DLD1 (cell line): ENCODE measurements around the gene EXOC3L1.

Experiments used
- in situ Hi-C: cut with HindIII; loops from 2 replicates; pipeline ENCODE4 v1.10.0; 2017; ENCODE audit warnings: low sequenced_read_pairs

EXOC3L1 gene

DNA sequence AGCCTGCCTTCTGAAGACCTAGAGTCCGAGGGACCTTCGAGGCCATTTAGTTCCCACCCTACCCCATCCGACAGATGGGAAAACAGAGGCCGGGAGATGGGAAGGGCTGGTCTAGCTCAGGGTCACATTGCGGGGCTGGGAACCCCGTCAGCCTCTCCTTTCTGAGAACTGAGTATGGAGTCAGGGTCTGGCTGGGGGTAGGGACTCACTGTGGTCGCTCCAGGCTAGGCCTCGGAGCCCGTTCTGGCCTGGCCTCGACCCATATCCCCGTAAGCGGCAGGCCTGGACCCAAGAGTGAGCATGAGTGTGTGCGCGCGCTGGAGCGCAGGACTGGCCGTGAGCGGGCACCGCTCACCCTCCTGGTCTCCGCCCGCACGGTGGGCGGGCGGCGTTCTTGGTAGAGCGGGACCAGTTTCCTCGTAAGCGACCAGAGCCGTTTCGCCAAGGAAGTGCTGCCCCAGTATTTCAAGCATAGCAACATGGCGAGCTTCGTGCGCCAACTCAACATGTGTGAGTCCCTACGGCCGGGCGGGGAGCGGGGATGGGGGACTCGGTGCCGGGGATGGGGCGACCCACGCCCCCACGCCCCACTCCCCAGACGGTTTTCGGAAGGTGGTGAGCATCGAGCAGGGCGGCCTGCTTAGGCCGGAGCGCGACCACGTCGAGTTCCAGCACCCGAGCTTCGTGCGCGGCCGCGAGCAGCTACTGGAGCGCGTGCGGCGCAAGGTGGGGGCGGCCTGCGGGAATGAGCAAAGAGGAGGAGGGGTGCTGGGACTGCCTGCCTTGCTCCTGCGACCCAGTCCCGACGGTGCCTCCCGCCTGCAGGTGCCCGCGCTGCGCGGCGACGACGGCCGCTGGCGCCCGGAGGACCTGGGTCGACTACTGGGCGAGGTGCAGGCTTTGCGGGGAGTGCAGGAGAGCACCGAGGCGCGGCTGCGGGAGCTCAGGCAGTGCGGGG, 24.5 kb downstream of the EXOC3L1 start:
- in situ Hi-C loops = no loop called here

DNA sequence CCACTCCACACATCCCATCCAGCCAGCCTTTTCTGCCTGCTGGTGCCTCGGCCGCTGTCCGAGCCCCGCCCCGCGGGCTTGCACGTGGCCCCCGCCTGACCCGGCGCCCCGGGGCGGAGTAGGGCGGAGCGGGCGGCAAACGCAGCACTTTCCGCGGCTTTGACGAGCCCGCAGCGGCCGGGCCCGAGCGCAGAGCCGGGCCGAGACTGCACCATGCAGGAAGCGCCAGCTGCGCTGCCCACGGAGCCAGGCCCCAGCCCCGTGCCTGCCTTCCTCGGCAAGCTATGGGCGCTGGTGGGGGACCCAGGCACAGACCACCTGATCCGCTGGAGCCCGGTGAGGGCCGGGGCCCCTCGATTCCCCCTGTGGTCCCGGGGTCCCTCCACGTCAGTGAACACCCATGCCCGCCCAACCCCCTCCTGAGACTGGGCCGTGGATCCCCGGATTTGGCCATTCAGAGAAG, 25.3 kb downstream of the EXOC3L1 start, which contains the start of gene HSF4:
HSF4 (plus strand) TSS at position 147 of the 463 bp plus-strand sequence; CDS start at position 214, 67 bp downstream.
- in situ Hi-C loops = no loop called here

DNA sequence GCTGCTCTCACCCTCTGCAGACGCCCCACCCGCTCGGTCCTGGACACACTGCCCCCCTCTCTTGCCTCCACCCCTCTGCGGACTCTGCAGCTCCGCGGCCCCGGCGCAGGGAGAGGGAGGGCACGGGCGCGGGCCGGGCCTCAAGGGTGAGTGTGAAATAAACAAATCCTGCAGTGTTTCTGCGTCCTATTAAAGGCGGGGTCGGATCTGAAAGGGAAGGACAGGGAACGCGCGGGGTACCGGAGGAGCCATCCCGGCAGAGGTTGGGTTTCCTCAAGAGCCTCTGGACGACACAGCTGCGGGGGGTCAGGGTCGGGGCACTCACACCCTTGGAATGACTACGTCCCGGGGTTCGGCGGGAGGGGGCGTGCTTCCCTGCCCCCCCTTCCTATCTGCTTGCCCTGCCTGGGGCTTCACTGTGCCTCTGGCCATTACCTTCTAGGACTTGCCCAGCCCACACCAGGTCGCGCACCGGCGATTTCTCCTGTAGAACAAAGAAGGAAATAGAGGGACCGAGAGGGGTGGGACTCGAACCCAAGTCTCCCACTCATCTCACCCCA, 25.9 kb downstream of the EXOC3L1 start:
- in situ Hi-C loops = no loop called here

DNA sequence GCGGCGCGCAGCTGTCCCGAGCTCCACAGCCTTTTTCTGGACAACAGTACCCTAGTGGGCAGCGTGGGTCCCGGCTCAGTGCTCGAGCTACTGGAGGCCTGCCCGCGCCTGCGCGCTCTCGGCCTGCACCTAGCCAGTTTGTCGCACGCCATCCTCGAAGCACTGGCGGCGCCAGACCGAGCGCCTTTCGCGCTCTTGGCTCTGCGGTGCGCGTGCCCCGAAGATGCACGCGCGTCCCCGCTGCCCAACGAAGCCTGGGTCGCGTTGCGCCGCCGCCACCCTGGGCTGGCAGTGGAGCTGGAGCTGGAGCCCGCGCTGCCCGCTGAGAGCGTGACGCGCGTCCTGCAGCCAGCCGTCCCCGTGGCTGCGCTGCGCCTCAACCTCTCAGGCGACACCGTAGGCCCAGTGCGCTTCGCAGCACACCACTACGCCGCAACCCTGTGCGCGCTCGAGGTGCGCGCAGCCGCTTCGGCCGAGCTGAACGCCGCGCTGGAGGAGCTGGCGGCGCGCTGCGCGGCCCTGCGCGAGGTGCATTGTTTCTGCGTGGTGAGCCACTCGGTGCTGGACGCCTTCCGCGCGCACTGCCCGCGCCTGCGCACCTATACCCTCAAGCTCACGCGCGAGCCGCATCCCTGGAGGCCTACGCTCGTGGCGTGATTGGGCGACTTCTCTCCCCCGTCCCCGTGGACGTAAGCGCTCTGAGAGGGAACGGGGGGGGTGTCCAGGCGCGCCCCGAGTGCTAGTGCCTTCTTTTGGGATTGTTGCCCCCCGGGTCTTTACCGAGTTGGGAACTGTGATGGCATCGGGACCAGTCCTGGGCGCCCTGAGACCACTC, 26.6 kb downstream of the EXOC3L1 start:
- in situ Hi-C loops = no loop called here

DNA sequence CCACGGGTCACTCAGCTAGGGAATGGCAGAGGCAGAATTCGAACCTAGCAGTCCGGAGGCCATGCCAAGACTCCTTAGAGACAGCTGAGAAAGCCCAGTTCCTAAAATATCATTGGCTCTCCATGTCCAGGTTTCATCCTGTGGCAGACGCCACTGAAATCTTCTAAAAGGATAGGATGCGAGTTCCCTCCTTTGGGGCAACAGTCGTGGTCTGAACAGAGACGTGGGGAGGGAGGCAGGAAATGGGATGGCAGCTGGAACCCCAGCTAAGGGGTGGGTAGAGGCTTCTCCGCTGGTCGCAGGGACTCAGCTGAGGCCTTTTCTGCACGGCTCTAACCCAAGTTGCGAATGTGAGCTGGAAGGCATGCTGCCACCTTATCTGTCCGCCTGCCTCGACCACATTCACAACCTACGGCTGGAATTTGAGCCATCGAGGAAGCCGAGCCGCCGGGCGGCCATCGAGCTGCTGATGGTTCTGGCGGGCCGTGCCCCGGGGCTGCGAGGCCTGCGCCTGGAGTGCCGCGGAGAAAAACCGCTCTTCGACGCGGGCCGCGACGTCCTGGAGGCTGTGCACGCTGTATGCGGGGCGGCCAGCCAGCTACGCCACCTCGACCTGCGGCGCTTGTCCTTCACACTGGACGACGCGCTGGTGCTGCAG, 27.3 kb downstream of the EXOC3L1 start:
- in situ Hi-C loops = no loop called here

DNA sequence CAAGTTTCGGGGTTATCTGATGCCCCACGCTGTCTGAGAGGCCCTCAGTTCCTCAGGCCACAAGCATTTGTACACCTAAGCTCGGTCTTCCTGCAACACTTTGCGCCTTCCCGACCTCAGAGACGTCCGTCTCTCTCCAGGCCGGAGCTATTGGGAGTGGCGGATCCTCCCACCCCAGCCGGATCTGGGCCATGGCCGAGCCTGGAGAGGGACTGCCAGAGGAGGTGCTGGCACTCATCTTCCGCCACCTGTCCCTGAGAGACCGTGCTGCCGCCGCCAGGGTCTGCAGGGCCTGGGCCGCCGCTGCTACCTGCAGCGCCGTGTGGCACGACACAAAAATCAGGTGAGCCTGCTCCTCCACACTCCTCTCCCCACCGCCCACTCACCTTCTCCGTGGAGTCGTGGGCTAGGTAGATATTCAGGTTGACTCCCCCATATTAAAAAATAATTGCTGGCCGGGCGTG, 28.3 kb downstream of the EXOC3L1 start:
- in situ Hi-C loops = no loop called here

DNA sequence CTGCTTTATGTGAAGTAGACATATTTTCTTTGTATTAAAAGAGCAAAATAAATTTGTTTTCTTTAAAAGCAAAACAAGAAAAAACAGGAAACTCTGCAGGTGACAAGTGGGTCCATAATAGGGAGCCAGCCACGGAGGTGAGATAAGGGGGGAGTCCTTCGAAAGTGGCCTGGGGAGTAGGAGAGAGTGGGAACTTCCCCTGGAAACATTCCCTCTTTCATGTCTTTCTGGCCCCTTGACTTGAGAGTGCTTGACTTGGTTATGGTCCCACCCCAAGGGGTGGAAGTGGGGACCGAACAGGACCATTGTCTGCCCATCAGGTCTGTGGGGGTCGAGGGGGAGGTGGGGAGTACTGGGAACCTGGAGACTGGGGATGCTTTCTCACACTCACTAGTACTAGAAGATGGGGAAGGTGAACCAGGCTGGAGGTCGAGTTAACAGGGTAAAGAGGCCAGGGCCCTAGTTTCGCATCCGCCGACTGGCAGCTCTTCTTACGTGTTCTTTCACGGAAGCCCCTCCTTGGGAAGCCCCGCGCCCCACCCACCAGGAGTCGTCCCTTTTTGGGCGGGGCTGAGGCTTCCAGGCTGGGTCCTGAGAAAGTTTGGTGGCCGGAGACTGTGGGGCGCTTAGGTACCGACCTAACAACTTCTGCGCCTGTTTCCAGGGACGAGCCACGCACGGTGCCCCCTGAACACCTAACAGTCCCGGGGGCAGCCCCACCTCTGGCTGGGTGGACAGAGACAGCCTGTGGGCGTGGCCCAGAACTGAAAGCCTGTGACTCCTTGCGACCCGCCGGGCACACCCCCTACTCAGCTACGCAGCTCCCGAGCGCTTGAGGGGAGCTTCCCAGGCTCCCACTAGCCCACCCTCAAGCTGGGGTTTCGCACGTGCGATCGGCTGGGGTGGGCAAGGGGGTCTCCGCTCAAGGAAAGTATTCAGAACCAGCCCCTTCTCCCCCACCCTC, 31.0 kb downstream of the EXOC3L1 start:
- in situ Hi-C loops = no loop called here

DNA sequence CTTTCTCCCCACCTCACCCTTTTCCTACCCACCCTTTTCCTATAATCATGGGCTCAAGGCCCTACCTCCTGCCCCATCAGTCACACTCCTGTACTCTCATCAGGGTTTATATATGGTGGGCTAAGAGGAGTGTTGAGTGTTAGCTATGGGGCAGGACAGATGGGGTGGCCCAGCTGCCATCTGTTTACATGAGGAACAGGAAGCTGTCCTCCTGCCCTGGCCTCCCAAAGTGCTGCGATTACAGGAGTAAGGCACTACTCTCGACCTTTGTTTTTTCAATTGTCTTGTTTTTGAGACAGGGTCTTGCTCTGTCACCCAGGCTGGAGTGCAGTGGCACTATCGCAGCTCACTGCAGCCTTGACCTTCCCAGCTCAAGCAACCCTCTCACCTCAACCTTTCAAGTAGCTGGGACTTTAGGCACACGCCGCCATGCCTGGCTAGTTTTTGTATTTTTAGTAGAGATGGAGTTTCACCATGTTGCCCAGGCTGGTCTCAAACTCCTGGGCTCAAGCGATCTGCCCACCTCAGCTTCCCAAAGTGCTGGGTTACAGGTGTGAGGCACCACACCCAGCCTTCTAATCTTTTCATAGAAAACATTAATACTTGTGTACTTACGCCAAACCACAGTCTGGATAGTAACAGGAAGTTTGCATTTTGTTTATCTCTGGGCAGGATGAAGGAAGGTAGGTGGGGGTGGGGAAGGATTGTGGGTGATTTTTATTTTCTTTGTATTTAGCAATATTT, 31.9 kb downstream of the EXOC3L1 start:
- in situ Hi-C loops = no loop called here

DNA sequence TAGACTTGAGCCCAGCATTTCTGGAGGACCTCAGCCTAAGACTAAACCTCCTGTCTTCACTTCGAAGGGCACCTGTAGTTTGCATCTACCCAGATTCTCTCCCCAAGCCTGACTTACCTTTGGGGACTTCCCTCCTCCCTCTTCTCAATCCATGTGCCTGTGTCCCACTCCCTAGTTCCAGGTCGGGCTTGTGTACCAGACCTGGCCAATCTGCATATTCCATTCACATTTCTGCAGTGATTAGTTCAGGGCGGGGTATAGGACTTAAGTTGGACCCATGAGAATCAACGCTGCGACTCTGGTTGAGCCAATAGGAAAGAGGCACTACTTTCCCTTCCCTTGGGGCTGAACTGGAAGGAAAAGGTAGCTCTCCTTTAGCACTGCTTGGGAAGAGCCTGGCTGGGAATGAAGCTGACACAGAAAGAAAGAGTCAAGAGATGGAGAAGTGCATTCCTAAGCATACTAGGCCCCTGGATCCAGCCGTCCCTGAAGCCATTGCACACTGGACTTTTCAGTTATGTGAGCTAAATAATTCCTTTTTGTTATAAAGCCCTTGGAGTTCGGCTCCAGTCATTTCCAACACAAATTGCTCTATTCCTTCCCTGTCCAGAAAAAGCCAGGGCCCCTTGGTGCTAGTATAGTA, 32.7 kb downstream of the EXOC3L1 start:
- in situ Hi-C loops = no loop called here

DNA sequence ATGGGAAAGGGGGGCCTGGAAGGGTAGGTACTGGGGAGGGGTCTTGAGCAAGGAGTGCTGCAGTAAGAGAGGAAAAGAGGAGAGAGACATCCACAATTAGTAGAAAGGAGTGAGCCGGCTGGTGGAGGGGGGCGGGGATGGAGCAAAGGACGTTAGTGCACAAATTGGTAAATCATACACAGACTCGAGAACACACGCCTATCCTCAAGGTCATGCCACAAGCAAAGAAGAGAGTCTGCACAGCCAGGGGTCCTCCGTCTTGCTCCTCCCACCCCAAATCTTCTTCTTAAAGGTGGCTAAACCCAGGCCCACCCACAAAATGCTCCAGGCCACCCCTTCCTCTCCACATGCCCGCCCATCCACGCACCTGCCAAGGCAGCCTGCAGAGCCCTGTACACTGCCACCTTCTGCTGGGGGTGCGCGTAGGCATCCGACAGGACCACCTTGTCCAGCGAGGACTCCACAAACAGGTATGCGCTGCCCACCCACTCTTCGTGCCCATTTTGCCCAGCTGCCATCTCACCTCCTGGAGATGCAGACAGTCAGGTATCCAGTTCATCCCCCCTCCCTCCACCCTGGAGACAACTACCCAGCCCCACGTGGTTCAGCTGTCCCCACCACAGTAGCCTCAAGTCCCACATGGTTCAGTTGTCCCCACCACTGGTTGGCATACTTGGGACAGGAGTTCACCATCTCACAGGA, 33.6 kb downstream of the EXOC3L1 start:
- in situ Hi-C loops = no loop called here

DNA sequence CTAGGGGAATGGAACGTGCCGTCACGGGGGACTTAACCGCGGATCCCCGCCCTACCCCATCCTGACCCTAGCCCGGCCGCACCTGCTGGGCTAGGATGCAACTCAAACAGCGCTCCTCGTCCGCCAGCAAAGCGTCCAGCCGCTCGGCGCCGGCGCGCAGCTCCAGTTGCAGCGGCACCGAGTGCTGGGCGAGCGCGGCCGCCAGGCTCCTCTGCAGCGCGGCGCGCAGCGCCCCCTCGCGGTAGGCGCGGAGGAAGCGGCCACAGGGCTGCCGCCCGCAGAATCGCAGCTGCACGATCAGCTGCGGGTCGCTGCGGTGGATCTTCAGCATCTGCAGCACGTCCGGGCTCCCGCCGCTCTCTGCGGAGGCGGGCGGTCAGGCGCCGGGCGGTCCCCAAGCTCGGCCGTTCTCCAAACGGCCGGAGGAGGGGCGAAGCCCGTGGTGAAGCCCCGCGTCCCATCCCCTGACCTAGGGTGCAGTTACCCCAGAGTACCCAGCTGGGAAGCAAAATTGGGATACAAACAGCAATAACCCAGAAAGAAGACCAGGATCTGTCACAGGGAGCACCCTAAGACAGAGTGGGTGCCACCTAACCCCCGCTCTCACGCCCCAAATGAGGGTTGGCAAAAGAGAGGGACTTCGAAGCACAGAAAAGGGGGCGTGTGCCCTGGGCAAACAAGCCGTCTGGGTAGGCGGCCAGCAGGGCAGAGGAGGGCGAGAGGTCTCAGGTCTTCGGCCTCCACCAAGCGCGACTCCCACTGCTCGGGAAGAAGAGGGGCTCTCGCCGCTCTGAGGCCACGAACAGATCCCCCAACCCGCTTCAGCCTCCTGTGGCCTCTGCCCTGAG, 34.4 kb downstream of the EXOC3L1 start:
- in situ Hi-C loops = no loop called here

DNA sequence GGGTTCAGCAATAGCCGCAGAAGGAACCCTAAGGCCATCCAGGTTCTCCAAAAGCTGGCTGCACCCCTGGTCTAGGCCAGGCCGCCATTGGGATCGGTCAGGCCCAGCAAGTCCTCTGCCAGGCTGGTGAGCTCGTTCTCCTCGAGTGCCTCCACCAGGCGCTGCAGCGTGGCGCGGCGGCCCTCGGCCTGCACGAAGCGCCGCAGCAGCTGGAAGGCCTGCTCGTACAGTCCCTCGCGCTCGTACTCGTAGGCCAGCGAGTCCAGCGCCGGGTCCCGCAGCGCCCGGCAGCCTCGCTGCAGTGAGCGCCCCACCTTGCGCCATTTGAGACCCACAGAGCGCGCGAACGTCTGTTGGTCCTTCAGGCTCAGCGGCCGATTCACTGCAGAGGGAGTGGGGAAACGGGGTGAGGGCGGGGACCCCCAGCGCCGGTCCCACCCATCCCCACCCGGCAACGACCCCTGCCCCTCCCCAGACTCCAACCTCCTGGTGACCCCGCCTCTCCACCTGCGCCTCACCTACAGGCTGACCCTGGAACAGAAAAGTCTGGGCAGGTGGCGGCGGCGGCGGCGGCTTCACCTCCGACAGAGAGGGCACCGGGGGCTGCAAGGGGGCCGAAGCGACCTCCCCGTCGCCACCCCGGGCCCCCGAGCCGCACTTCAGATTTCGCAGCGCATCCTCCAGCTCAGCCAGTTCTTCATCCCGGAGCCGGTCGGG, 35.2 kb downstream of the EXOC3L1 start:
- in situ Hi-C loops = no loop called here

DNA sequence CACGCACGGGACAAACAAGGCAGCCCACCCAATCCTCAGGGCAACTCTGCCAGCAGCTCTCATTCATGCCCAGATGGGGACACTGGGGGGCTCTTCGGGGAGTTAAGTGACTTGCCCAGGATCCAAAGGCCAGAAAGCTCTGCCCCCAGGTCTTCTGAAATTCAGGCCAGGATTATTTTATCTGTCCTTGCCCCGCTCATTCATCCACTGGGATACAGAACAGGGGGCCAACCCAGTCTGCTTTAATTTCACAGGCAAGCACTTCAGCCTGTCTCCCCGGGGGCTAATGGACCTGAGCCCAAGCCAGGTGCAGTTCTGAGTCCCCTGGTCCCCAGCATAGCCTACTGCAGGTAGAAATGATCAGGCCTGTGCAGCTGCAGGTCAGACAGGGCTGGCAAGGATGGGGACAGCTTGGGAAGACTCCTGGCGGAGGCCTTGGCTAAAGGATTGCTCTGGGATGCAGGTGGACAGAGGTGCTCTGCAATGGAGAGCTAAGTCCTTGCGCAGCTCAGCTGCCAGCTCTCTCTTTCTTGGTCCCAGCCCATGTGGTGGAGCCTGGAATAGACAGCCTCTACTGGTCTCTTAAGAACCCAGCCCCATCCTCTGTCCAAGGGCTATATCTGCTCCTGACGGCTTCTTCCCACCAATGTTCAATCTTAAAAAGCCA, 38.4 kb downstream of the EXOC3L1 start:
- in situ Hi-C loops = no loop called here

DNA sequence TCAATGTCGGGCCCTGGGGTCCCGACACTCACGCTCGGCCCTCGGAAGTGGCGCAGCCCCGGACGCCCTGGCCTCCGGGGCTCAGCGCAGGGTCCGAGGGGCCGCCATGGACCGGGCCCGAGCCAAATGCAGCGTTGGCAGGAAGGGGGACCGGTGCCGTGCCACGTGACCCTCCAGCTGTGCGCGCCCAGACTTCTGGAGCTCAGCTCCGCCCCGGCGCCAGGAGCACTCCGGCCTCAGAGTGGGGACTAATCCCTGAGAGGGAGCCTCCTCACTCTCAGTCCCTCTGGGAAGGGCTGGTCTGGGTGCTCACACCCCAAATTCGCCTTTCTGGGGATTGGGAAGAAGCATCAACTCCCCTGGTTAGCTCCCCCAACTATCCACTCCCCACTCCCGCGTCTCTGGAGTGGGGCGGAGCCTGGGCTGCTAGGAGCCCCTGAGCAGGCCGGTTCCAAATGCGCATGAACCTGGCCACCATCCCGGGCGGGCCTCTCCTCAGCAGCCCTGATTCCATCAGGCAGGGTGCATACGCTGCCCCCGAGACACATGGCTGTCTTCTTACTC, 39.0 kb downstream of the EXOC3L1 start, which contains the start of gene B3GNT9:
B3GNT9 (minus strand) TSS at position 166 of the 564 bp plus-strand sequence. CDS start 513 bp downstream, outside the sequence.
- in situ Hi-C loops = no loop called here
